DOHH2 (cell line): ENCODE measurements around the gene TRIB2.

ENCODE experiments used
- H3F3A ChIP-seq: fragments of 200-600 bp; sonication (generic), shearing (Covaris generic); 2 replicates; pipeline ENCODE4 v1.6.0; 2016; ENCODE audit warnings: antibody characterized with exemption, mild to moderate bottlenecking; ENCODE audit not compliant: control insufficient read depth, insufficient read depth
- H3K27ac ChIP-seq: fragments of 200-600 bp; sonication (generic); 2 replicates; pipeline ENCODE4 v1.5.1; 2014; ENCODE audit warnings: low read depth, mild to moderate bottlenecking, low read length, moderate library complexity
- H3K27me3 ChIP-seq: fragments of 200-600 bp; sonication (generic); 2 replicates; pipeline ENCODE4 v1.6.1; 2014; ENCODE audit warnings: mild to moderate bottlenecking, low read length, mixed read lengths; ENCODE audit not compliant: control insufficient read depth
- H3K36me3 ChIP-seq: fragments of 200-600 bp; sonication (generic); 2 replicates; pipeline ENCODE4 v1.6.1; 2014; ENCODE audit warnings: mild to moderate bottlenecking, low read length, moderate library complexity, mixed read lengths; ENCODE audit not compliant: control insufficient read depth
- H3K4me1 ChIP-seq: fragments of 200-600 bp; sonication (generic); 2 replicates; pipeline ENCODE4 v1.6.1; 2014; ENCODE audit warnings: mild to moderate bottlenecking, low read length, mixed read lengths; ENCODE audit not compliant: control insufficient read depth
- H3K4me2 ChIP-seq: fragments of 200-600 bp; sonication (generic); 2 replicates; pipeline ENCODE4 v1.6.0; 2014; ENCODE audit warnings: mild to moderate bottlenecking, low read length, moderate library complexity
- H3K4me3 ChIP-seq: fragments of 200-600 bp; sonication (generic); 2 replicates; pipeline ENCODE4 v1.5.1; 2014; ENCODE audit warnings: mild to moderate bottlenecking, low read length, mixed read lengths
- H3K79me2 ChIP-seq: fragments of 200-600 bp; sonication (generic); 2 replicates; pipeline ENCODE4 v1.6.1; 2014; ENCODE audit warnings: mild to moderate bottlenecking, low read length, mixed read lengths; ENCODE audit not compliant: control insufficient read depth
- H3K9me2 ChIP-seq: fragments of 200-600 bp; sonication (generic); replicated peaks from 2 replicates; pipeline ENCODE4 v1.6.1; 2014; ENCODE audit warnings: mild to moderate bottlenecking, low read length, mixed read lengths; ENCODE audit not compliant: control insufficient read depth
- H3K9me3 ChIP-seq: fragments of 200-600 bp; sonication (generic); 2 replicates; pipeline ENCODE4 v1.6.1; 2014; ENCODE audit warnings: antibody characterized with exemption, low read length, mixed read lengths; ENCODE audit not compliant: control insufficient read depth, insufficient read depth
- H4K20me1 ChIP-seq: fragments of 200-600 bp; sonication (generic); 2 replicates; pipeline ENCODE4 v1.6.0; 2014; ENCODE audit warnings: low read depth, mild to moderate bottlenecking, antibody characterized with exemption, low read length, moderate library complexity; ENCODE audit not compliant: control insufficient read depth, insufficient read depth
- CTCF ChIP-seq: fragments of 200-600 bp; sonication (generic); IDR thresholded peaks from one replicate; pipeline ENCODE4 v1.5.1; 2014; ENCODE audit warnings: antibody characterized with exemption, mild to moderate bottlenecking, low read depth, low read length; ENCODE audit not compliant: poor library complexity, severe bottlenecking
- EZH2phosphoT487 ChIP-seq: fragments of 200-600 bp; sonication (generic); IDR thresholded peaks from 2 replicates; pipeline ENCODE4 v1.6.1; 2017; ENCODE audit warnings: borderline replicate concordance, mild to moderate bottlenecking, antibody characterized with exemption, low read length, moderate library complexity, mixed read lengths

TRIB2 gene

DNA sequence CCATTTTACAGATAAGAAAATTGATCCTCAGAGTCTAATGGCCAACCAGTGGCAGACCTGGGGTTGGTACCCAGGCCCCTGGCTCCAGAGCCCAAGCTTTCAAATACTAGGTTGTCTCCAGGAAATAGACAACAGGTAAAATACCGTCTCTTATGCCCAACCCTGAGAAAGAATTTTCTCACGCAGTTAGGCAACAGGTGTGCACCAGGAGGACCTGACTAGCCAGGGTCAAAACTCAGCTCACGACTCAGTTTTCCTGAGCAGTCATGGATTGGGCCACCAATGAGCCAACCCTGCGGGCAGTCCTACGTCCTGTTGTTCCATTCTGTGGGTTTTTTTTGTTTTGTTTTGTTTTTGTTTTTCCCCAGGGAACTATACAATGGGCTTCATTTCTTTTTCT, 13.5 kb downstream of the TRIB2 start:
- Histone ChIP-seq H3K9me3 (no peaks in the 10 kb centered on the region), H3K79me2 (peaks cover 85% of the 10 kb centered on the region), H3F3A (peaks cover 11% of the 10 kb centered on the region), H3K4me1 (peaks cover 59% of the 10 kb centered on the region), H3K9me2 (no peaks in the 10 kb centered on the region), H3K27ac (no peak overlapping the region), H4K20me1 (peaks cover 26% of the 10 kb centered on the region), H3K27me3 (no peaks in the 10 kb centered on the region), H3K4me3 (no peak overlapping the region), H3K4me2 (no peak overlapping the region), H3K36me3 (peaks cover 88% of the 10 kb centered on the region)
- TF ChIP-seq CTCF (no peak), EZH2phosphoT487 (no peak)

GRCh38 chr2:12731701-12732280, 15.1 kb downstream of the TRIB2 start:
- no peak overlapping the region for H3K4me3 ChIP-seq
- H3K36me3 ChIP-seq, result peaks cover 84% of the 10 kb centered on the region
- H3F3A ChIP-seq, result peaks cover 11% of the 10 kb centered on the region
- TF ChIP-seq CTCF (no peak), EZH2phosphoT487 (no peak)
- no peaks in the 10 kb centered on the region for H3K27me3 ChIP-seq
- no peak overlapping the region for H3K27ac ChIP-seq
- H3K79me2 ChIP-seq, result peaks cover 74% of the 10 kb centered on the region
- H3K4me2 ChIP-seq, result peak overlapping the region; percentile 11; the same call in 1 of the 2 replicates
- peaks cover 43% of the 10 kb centered on the region for H3K4me1 ChIP-seq
- H3K9me2 ChIP-seq, result no peaks in the 10 kb centered on the region
- H3K9me3 ChIP-seq, result no peaks in the 10 kb centered on the region
- peaks cover 19% of the 10 kb centered on the region for H4K20me1 ChIP-seq

DNA sequence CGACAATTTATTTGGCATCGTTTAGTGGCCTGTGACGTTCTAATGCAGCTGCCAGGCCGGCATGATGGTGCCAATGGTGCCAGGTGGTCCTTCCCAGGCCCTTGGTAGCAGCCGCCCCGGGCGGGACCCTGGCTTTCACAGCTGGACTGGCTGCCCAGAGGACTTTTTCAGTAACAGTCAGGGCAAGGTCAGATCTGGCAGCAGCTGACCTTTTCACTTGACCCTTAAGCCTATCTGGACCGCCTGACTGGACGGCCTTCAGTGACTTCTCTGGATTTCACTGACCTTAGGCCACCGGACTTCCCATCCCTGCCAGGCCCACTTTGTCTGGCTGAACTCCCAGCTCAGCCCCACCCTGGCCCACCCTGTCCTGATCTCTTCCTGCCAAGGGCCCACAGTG, 15.9 kb downstream of the TRIB2 start:
- Histone ChIP-seq H3F3A (peaks cover 7% of the 10 kb centered on the region), H3K4me2 (no peak overlapping the region), H3K4me1 (peaks cover 35% of the 10 kb centered on the region), H3K9me3 (no peaks in the 10 kb centered on the region), H3K79me2 (peaks cover 66% of the 10 kb centered on the region), H3K27ac (no peak overlapping the region), H3K4me3 (no peak overlapping the region), H4K20me1 (peaks cover 13% of the 10 kb centered on the region), H3K9me2 (no peaks in the 10 kb centered on the region), H3K27me3 (no peaks in the 10 kb centered on the region), H3K36me3 (peaks cover 77% of the 10 kb centered on the region)
- TF ChIP-seq EZH2phosphoT487 (no peak), CTCF (no peak)
